Activated effector memory CD4-positive, alpha-beta T cell treated with Interleukin-2 at 50 U/mL for 16 hours (primary cell): ENCODE results near the gene NDUFA8.
"Not testable (repeated sequence)": the region's sequence is repeated elsewhere in the genome, so short reads cannot be mapped to it uniquely, and the experiment has no call there.

Experiments used
- DNase-seq: peaks from one replicate; pipeline ENCODE4 v3.0.0-alpha.2; 2020

NDUFA8 gene

GRCh38 chr9:122119166-122119521, 40.4 kb downstream of the NDUFA8 start:
- DNase-seq: no peak

- no peak for DNase-seq
Measured at GRCh38 chr9:122118343-122119165, 41.0 kb downstream of the NDUFA8 start.

- not testable (repeated sequence) for DNase-seq
Measured at GRCh38 chr9:122117241-122117640, 42.3 kb downstream of the NDUFA8 start.

GRCh38 chr9:122116448-122117173, 43.0 kb downstream of the NDUFA8 start:
- no peak for DNase-seq

GRCh38 chr9:122116040-122116439, 43.5 kb downstream of the NDUFA8 start:
- no peak for DNase-seq

GRCh38 chr9:122115176-122116035, 44.2 kb downstream of the NDUFA8 start:
- no peak for DNase-seq

- no peak for DNase-seq
Measured at GRCh38 chr9:122113574-122113973, 46.0 kb downstream of the NDUFA8 start.

- DNase-seq: no peak
Measured at GRCh38 chr9:122112238-122112637, 47.3 kb downstream of the NDUFA8 start.

- DNase-seq: no peak
Measured at GRCh38 chr9:122111413-122112085, 48.0 kb downstream of the NDUFA8 start.

- DNase-seq: no peak
Measured at GRCh38 chr9:122110100-122110833, 49.3 kb downstream of the NDUFA8 start.

- DNase-seq: no peak
Measured at GRCh38 chr9:122109035-122109813, 50.4 kb downstream of the NDUFA8 start.

- DNase-seq: no peak
Measured at GRCh38 chr9:122107291-122107805, 52.2 kb downstream of the NDUFA8 start.

GRCh38 chr9:122106576-122106975, 53.0 kb downstream of the NDUFA8 start:
- DNase-seq: no peak

- no peak for DNase-seq
Measured at GRCh38 chr9:122103985-122104384, 55.6 kb downstream of the NDUFA8 start.

- DNase-seq: no peak
Measured at GRCh38 chr9:122102156-122102555, 57.4 kb downstream of the NDUFA8 start.

- no peak for DNase-seq
Measured at GRCh38 chr9:122100756-122101155, 58.8 kb downstream of the NDUFA8 start.

GRCh38 chr9:122099271-122099869, 60.2 kb downstream of the NDUFA8 start:
- DNase-seq: peak; percentile 61

- no peak for DNase-seq
Measured at GRCh38 chr9:122097679-122098315, 61.8 kb downstream of the NDUFA8 start.

- DNase-seq: no peak
Measured at GRCh38 chr9:122096620-122097415, 62.8 kb downstream of the NDUFA8 start.
